Transverse colon (tissue), 4 donors: ENCODE results near the gene ZNF429. TPM values are rescaled to one million over a fixed set of nuclear protein-coding genes. Genes with fewer than 3 reads are reported as not detected.
"Not testable (repeated sequence)": the region's sequence is repeated elsewhere in the genome, so short reads cannot be mapped to it uniquely, and the experiment has no call there.

ENCODE experiments used
- DNase-seq: peaks from one replicate; pipeline ENCODE4 v3.0.0-alpha.2; 2019
- H3K27ac ChIP-seq, 4 donors: fragments of 200-600 bp; sonication (generic); 2 replicates each; pipeline ENCODE4 v1.5.1; 2016 to 2018; ENCODE audit warnings: inconsistent platforms in 4 of 4
- H3K27me3 ChIP-seq: fragments of 200-600 bp; sonication (generic); 2 replicates; pipeline ENCODE4 v1.5.1; 2017; ENCODE audit warnings: inconsistent platforms
- H3K36me3 ChIP-seq, 4 donors: fragments of 200-600 bp; sonication (generic); 2 replicates each; pipeline ENCODE4 v1.5.1; 2017 to 2019; ENCODE audit warnings: inconsistent platforms in 4 of 4
- H3K4me1 ChIP-seq, 4 donors: fragments of 200-600 bp; sonication (generic); 2 replicates each; pipeline ENCODE4 v1.5.1; 2017 to 2020; ENCODE audit warnings: inconsistent platforms in 4 of 4
- H3K4me3 ChIP-seq, 4 donors: fragments of 200-600 bp; sonication (generic); 1 replicate in 1 of 4; 2 replicates in 3 of 4; pipeline versions ENCODE4 v1.5.1 to v1.6.1; 2017 to 2019; ENCODE audit warnings: inconsistent platforms in 4 of 4
- H3K9me3 ChIP-seq, 2 donors: fragments of 200-600 bp; sonication (generic); 2 replicates each; pipeline ENCODE4 v1.5.1; 2017 to 2019; ENCODE audit warnings: inconsistent platforms in 2 of 2
- CTCF ChIP-seq, 5 experiments: fragments of 200-600 bp in 3 of 5; fragments of 450-650 bp in 2 of 5; sonication (generic) in 3 of 5; IDR thresholded peaks; 1 replicate in 2 of 5; 2 replicates in 3 of 5; pipeline ENCODE4 v1.5.1; 2016 to 2017; ENCODE audit warnings: antibody characterized with exemption in 5 of 5, inconsistent platforms in 3 of 5, mild to moderate bottlenecking in 2 of 5, moderate library complexity in 1 of 5
- EP300 ChIP-seq: sonication (generic); formaldehyde crosslinking; IDR thresholded peaks from one replicate; pipeline ENCODE4 v1.6.1; 2017; ENCODE audit warnings: antibody characterized with exemption, low read depth
- POLR2A ChIP-seq: fragments of 450-650 bp; IDR thresholded peaks from one replicate; pipeline ENCODE4 v1.6.1; 2016; ENCODE audit warnings: antibody characterized with exemption, mild to moderate bottlenecking, moderate library complexity
- POLR2AphosphoS5 ChIP-seq, 3 donors: sonication (generic); formaldehyde crosslinking; IDR thresholded peaks; one replicate each; pipeline ENCODE4 v1.6.1; 2016; ENCODE audit warnings: antibody characterized with exemption in 3 of 3
- WGBS, 2 donors: methylation state at CpG; one replicate each; pipeline ENCODE4 v1.1.5; 2018; ENCODE audit warnings: low coverage in 1 of 2; 5-methylcytosine and 5-hydroxymethylcytosine counted together
- in situ Hi-C, 4 donors: fragments of 200-750 bp; cut with MboI; loops; one replicate each; pipeline versions ENCODE4 v1.15.0 to v1.15.1; 2017; ENCODE audit warnings: low sequenced_read_pairs in 3 of 4, low pct_ligation_motif_present in 1 of 4, low pct_unique_long_range_greater_than_20kb in 1 of 4
- intact Hi-C: fragments of 100-400 bp; cut with DNase I; formaldehyde crosslinking; loops from one replicate; pipeline ENCODE4 v1.15.1; 2023; ENCODE audit warnings: low total_unique reads
- total RNA-seq, 4 donors: library from RNA; depleted of rRNA; stranded (reverse); fragments of >200 nt; gene quantifications; one replicate each; pipeline ENCODE4 v1.1.0, GENCODE V29; 2016

ZNF429 gene
- total RNA-seq, 4 donors from 2014 or later = 13.5 to 47.0 (median 18.2) TPM

DNA sequence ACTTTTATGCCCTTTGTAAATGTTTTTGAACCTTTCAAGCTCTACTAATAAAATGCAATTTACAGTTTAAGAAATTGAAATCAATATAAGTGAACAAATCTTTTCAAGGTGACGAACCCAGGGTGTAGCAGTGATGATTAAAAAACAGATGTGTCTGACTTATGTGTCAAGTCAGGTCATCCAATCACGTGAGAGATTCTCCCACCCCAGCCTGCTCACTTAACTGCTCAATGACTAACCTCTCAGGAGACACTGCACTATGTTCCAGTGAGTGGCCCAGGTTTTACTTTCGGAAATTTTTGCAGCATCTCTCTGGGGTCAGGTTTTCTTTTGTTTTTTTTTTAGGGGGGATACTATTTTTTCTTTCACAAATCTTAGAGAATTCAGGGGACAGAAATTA lies 60.7 kb downstream of the ZNF429 start:
- intact Hi-C loops = no loop called here
- in situ Hi-C loops = no loop called here
- Histone ChIP-seq H3K27me3 (no peaks in the 10 kb centered on the region), H3K4me3 (no peak overlapping the region), H3K4me1 (no peaks in the 10 kb centered on the region), H3K27ac (peak overlapping the region in 1 of 4 donors; percentile 12), H3K9me3 (peaks cover 10 to 19% of the 10 kb centered on the region in 2 donors), H3K36me3 (no peaks in the 10 kb centered on the region)
- WGBS, 2 donors = 57 to 66% methylated on average over 3 of the region's 3 CpGs
- no peak for DNase-seq
- TF ChIP-seq POLR2A (no peak), POLR2AphosphoS5 (IDR thresholded peaks at IDR 0.05) (no peak), CTCF (IDR thresholded peaks at IDR 0.05) (no peak)

DNA sequence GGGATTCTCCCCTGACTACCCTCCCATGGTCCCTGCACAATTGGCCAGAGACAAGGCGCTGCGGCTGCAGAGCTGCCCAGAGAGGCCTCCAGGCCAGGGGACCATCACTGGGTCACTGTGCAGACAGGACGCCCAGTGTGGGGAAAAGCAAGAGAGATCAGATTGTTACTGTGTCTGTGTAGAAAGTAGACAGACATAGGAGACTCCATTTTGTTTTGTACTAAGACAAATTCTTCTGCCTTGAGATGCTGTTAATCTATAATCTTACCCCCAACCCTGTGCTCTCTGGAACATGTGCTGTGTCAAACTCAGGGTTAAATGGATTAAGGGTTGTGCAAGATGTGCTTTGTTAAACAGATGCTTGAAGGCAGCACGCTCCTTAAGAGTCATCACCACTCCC lies 62.4 kb downstream of the ZNF429 start:
- H3K27ac ChIP-seq, H3K4me1 ChIP-seq, H3K27me3 ChIP-seq, in situ Hi-C loops, DNase-seq, H3K36me3 ChIP-seq, intact Hi-C loops: not testable (repeated sequence)
- Histone ChIP-seq H3K9me3 (peaks cover 0 to 24% of the 10 kb centered on the region in 2 donors), H3K4me3 (peak overlapping the region in 1 of 4 donors; percentile 26)
- WGBS, 2 donors = 85 to 100% methylated on average over 3 to 4 of the region's 4 CpGs

- no peaks in the 10 kb centered on the region for H3K27me3 ChIP-seq
- intact Hi-C loops = no loop called here
- peaks cover 3 to 34% of the 10 kb centered on the region in 2 donors for H3K9me3 ChIP-seq
- whole genome bisulfite sequencing, 2 donors = 38 to 70% methylated on average over 4 to 21 of the region's 21 CpGs
- no peaks in the 10 kb centered on the region for H3K4me1 ChIP-seq
- in situ Hi-C loops = no loop called here
- TF ChIP-seq POLR2AphosphoS5 (IDR thresholded peaks at IDR 0.05) (peak in 2 of 3 donors; percentile 24 to 64), EP300 (no peak)
- H3K27ac ChIP-seq = peak overlapping the region in 3 of 4 donors; percentile 44 to 73 (median 72)
- peak overlapping the region in 3 of 4 donors; percentile 35 to 51 (median 46) for H3K4me3 ChIP-seq
- peak; percentile 81 for DNase-seq
- no peaks in the 10 kb centered on the region for H3K36me3 ChIP-seq
These were observed 63.6 kb downstream of the ZNF429 start for GRCh38 chr19:21568816-21569493.

GRCh38 chr19:21569494-21569865 lies 64.1 kb downstream of the ZNF429 start:
- intact Hi-C loops = no loop called here
- peak; percentile 32 for DNase-seq
- TF ChIP-seq CTCF (IDR thresholded peaks at IDR 0.05) = no peak
- TF ChIP-seq EP300 = no peak
- TF ChIP-seq POLR2A = no peak
- TF ChIP-seq POLR2AphosphoS5 (IDR thresholded peaks at IDR 0.05) = no peak
- in situ Hi-C loops = no loop called here
- Histone ChIP-seq H3K36me3 (no peaks in the 10 kb centered on the region), H3K27ac (peak overlapping the region in 2 of 4 donors; percentile 72 to 73), H3K9me3 (peaks cover 3 to 34% of the 10 kb centered on the region in 2 donors), H3K4me3 (peak overlapping the region in 2 of 4 donors; percentile 46 to 51), H3K4me1 (no peaks in the 10 kb centered on the region), H3K27me3 (no peaks in the 10 kb centered on the region)
- WGBS, 2 donors = 75 to 79% methylated on average over 16 of the region's 16 CpGs

DNA sequence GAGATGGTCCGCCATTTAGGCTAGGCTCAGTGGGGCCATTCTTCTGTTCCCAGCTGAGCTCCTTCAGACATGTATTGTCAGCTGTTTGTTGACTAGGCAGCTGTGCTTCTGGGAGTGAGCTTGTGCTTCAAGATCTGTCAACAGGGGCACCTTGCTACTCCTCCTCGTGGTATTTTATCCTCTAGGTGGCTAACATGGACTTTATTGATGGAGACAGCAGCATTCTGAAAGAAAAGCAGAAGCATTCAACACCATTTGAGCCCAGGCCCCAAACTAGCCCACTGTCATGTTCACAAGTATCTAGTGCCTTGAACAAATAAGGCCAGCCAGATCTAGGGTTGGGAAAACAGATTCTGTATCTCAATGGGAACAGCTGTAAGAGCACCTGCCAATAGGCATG lies 65.9 kb downstream of the ZNF429 start:
- Histone ChIP-seq H3K27ac (no peak overlapping the region), H3K36me3 (no peaks in the 10 kb centered on the region), H3K9me3 (peaks cover 3 to 34% of the 10 kb centered on the region in 2 donors), H3K27me3 (no peaks in the 10 kb centered on the region), H3K4me1 (no peaks in the 10 kb centered on the region), H3K4me3 (no peak overlapping the region)
- in situ Hi-C loops = no loop called here
- WGBS, 2 donors = 71 to 74% methylated on average over 1 to 2 of the region's 2 CpGs
- no peak for TF ChIP-seq POLR2A
- DNase-seq = no peak
- intact Hi-C loops = no loop called here

DNA sequence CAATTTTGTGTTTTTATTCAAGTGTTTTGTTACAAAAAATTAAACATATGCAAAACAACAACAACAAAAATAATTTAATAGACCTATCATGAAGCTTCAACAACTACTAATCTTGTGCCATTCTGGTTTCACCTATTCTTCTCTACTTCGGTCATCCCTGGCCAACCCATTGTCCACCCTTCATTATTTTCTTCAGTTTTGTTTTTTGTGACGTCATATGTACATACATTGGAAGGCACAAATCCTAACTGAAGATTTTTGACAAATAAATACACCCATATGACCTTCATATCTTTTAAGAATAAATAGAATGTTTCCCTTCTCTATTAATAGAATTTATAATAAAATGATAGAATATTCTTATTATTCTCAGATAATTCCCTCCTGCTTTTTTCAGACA lies 69.2 kb downstream of the ZNF429 start:
- Histone ChIP-seq H3K9me3 (peaks cover 3 to 28% of the 10 kb centered on the region in 2 donors), H3K4me3 (no peak overlapping the region), H3K4me1 (no peaks in the 10 kb centered on the region), H3K27me3 (no peaks in the 10 kb centered on the region), H3K36me3 (no peaks in the 10 kb centered on the region), H3K27ac (no peak overlapping the region)
- 48 to 64% methylated on average over 2 of the region's 2 CpGs for WGBS, 2 donors
- TF ChIP-seq POLR2A (no peak), POLR2AphosphoS5 (IDR thresholded peaks at IDR 0.05) (no peak), CTCF (IDR thresholded peaks at IDR 0.05) (no peak), EP300 (no peak)
- in situ Hi-C loops (no loop called here), intact Hi-C loops (no loop called here)
- DNase-seq = no peak
